Mesodermal cell (in vitro differentiated cells): Measurements from ENCODE around the gene LMF2.
"Not testable (repeated sequence)": the region's sequence is repeated elsewhere in the genome, so short reads cannot be mapped to it uniquely, and the experiment has no call there.

Experiments
- H3K27ac ChIP-seq: 2 replicates; pipeline ENCODE4 v1.7.0; 2013; ENCODE audit warnings: mild to moderate bottlenecking, low read depth, low read length, moderate library complexity; ENCODE audit not compliant: severe bottlenecking
- H3K36me3 ChIP-seq: 2 replicates; pipeline ENCODE4 v1.7.1; 2013; ENCODE audit warnings: mild to moderate bottlenecking, low read length, moderate library complexity; ENCODE audit not compliant: control insufficient read depth, insufficient read depth
- H3K4me1 ChIP-seq: one replicate; pipeline ENCODE4 v1.7.1; 2013; ENCODE audit warnings: mild to moderate bottlenecking, low read length; ENCODE audit not compliant: insufficient read depth, control insufficient read depth, poor library complexity, severe bottlenecking
- H3K4me3 ChIP-seq: 2 replicates; pipeline ENCODE4 v1.7.0; 2013; ENCODE audit warnings: low read length, control low read depth, mild to moderate bottlenecking; ENCODE audit not compliant: insufficient read depth, poor library complexity, severe bottlenecking; ENCODE audit errors: extremely low read depth
- H3K9me3 ChIP-seq: 2 replicates; pipeline ENCODE4 v1.7.1; 2013; ENCODE audit warnings: mild to moderate bottlenecking, low read length, moderate library complexity; ENCODE audit not compliant: control insufficient read depth
- WGBS, 2 experiments: methylation state at CpG; one replicate each; pipeline ENCODE4 v1.1.5; 2013; ENCODE audit warnings: missing lambda C conversion rate in 2 of 2; ENCODE audit not compliant: insufficient coverage in 2 of 2; 5-methylcytosine and 5-hydroxymethylcytosine counted together

The LMF2 gene

DNA sequence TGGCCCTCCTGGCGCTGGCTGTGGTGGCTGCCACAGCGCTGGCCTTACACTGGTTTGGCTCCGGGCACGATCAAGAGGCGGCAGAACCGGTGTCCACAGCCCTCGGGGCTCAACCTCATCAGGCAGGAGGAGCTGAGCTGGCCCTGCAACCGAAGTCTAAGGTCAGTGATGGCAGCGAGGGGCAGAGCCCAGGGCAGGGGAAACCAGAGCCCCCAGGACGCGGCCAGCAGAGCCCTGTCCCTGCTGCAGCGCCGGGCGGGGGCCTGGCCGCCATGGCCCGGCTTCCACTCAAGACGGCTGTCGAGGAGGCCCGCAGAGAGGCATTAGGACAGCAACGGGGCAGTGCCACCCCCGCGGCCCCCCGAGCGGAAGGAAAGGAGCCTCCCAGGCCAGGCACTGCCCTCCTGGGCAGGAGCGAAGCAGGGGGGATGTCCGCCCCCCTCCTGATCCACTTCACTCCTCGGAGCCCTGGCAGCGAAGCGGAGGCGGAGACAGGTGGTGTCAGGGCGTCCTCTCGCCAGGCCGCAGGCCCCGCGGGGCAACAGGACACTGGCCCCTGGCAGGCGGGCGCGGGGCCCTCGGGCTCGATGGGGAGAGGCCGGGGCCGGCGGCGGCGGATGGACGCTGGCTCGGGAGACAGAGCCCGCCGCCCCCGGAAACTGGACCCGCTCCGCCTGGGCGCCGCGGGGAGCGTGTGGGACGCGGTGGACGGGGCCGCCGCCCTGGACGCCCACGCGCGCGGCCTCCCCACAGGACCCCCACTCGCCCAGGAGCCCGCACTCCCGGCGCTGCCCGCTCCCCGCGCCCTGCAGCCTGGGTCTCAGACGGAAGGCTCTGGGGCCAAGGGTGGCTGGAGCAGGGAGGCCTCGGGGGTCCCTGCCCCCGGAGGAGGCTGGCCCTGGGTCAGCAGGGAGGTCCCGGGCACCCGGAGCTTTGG lies 39.1 kb upstream of the LMF2 start:
- no peak overlapping the region for H3K27ac ChIP-seq
- WGBS, 2 experiments: 96 to 97% methylated on average over 64 to 78 of the region's 78 CpGs
- H3K9me3 ChIP-seq: no peaks in the 10 kb centered on the region
- H3K4me3 ChIP-seq: no peak overlapping the region
- no peaks in the 10 kb centered on the region for H3K36me3 ChIP-seq
- peaks cover 5% of the 10 kb centered on the region for H3K4me1 ChIP-seq

GRCh38 chr22:50545522-50546325 lies 38.2 kb upstream of the LMF2 start, which contains the start of gene KLHDC7B:
Gene KLHDC7B, plus strand, starts transcription at chr22:50545899. Its CDS starts 345 bp downstream, at chr22:50546244.
- no peaks in the 10 kb centered on the region for H3K36me3 ChIP-seq
- H3K4me3 ChIP-seq: no peak within 1 kb of the TSS
- 85 to 94% methylated on average over 7 to 9 of the region's 10 CpGs for WGBS, 2 experiments
- H3K9me3 ChIP-seq: no peaks in the 10 kb centered on the region
- no peak within 1 kb of the TSS for H3K27ac ChIP-seq
- H3K4me1 ChIP-seq: peaks cover 5% of the 10 kb centered on the region

GRCh38 chr22:50544746-50545253 lies 37.3 kb upstream of the LMF2 start:
- H3K4me1 ChIP-seq: peaks cover 5% of the 10 kb centered on the region
- 88 to 92% methylated on average over 4 of the region's 5 CpGs for WGBS, 2 experiments
- H3K36me3 ChIP-seq: no peaks in the 10 kb centered on the region
- no peak overlapping the region for H3K4me3 ChIP-seq
- H3K9me3 ChIP-seq: no peaks in the 10 kb centered on the region
- no peak overlapping the region for H3K27ac ChIP-seq

DNA sequence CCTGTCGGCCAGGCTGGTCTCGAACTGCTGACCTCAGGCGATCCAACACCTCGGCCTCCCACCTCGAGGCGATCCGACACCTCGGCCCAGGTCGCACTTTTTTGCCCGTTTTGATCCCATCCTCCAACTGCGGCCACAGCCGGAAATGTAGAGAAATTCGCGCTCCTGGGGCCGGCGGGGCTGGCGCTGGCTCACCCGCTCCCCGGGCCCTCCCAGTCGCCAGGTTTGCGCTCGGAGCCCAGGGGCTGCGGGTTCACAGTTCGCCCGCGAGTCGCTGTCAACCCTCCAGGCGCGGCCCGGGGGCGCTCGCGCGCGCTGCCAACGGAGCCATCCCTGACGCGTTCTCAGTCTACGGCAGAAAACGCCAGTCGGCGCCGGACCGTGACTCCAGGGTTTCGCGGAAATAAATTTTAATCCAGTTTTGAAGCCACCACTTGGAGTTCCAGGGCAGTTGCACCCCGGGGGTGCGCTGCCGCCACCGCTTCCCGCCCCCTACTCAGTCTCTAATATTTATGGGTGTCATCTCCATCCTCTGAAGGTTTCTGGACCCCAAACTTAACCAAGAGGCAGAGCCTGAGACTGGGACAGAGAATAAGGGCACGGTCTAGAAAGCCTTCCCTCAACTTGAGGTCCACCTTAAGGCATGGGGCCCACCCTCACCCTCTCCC lies 36.7 kb upstream of the LMF2 start:
- H3K9me3 ChIP-seq: no peaks in the 10 kb centered on the region
- no peak overlapping the region for H3K27ac ChIP-seq
- no peak overlapping the region for H3K4me3 ChIP-seq
- H3K4me1 ChIP-seq: peaks cover 5% of the 10 kb centered on the region
- WGBS, 2 experiments: 7 to 8% methylated on average over 38 to 47 of the region's 52 CpGs
- H3K36me3 ChIP-seq: no peaks in the 10 kb centered on the region

DNA sequence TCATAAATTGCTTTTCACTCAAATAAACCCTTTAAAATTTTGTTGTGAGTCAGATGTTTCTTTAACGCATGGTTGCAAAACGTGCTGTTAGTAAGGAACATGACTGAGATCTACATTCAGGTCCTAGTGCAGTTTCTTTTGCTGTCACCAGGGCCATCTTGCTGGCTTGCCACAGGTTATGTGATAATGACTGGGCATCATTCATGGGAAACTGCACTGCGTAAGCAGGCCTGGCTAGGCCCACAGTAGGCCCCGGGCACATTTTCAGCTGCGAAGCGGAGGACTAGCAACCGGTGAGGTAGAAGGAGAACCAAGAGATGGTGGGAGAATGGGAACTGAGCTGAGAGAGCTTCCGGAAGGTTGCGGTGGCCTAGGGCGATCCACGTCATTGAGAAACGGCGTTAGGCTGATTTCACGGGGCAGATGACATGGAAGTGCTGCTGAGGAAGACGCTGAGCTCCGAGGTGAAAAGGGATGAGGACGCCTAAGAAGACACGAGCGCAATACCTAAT lies 35.0 kb upstream of the LMF2 start:
- Histone ChIP-seq H3K4me3 (no peak overlapping the region), H3K9me3 (no peaks in the 10 kb centered on the region), H3K4me1 (peaks cover 5% of the 10 kb centered on the region), H3K36me3 (no peaks in the 10 kb centered on the region), H3K27ac (no peak overlapping the region)
- WGBS, 2 experiments: 93 to 98% methylated on average over 16 of the region's 19 CpGs

- H3K27ac ChIP-seq, H3K4me3 ChIP-seq, H3K9me3 ChIP-seq, H3K4me1 ChIP-seq, H3K36me3 ChIP-seq: not testable (repeated sequence)
- 90 to 96% methylated on average over 3 to 5 of the region's 5 CpGs for WGBS, 2 experiments
Measured at GRCh38 chr22:50541667-50542026, 34.1 kb upstream of the LMF2 start.

DNA sequence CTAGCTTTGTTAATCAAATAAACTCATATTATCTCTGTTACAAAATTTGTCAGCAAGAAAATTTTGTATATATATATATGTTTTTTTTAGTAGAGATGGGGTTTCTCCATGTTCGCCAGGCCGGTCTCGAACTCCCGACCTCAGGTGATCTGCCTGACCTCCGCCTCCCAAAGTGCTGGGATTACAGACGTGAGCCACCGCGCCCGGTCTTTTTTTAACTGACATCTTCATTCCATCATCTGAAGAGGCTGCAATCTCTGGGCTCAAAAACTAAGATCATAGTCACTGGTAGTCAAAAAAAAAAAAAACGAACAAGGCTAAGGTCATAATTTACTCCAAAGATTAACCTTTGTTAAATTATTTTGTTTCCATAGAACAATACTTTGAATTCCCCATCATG lies 32.9 kb upstream of the LMF2 start:
- peaks cover 4% of the 10 kb centered on the region for H3K4me1 ChIP-seq
- H3K27ac ChIP-seq: no peak overlapping the region

GRCh38 chr22:50537765-50538164 lies 30.3 kb upstream of the LMF2 start:
- Histone ChIP-seq H3K4me3 (no peak overlapping the region), H3K27ac (no peak overlapping the region), H3K36me3 (no peaks in the 10 kb centered on the region), H3K9me3 (no peaks in the 10 kb centered on the region), H3K4me1 (no peaks in the 10 kb centered on the region)
- 90 to 94% methylated on average over 9 to 13 of the region's 13 CpGs for WGBS, 2 experiments

More for the DNA sequence above, 32.9 kb upstream of the LMF2 start:
- H3K9me3 ChIP-seq: no peaks in the 10 kb centered on the region
- 84 to 91% methylated on average over 9 of the region's 10 CpGs for WGBS, 2 experiments
- no peak overlapping the region for H3K4me3 ChIP-seq
- H3K36me3 ChIP-seq: no peaks in the 10 kb centered on the region

DNA sequence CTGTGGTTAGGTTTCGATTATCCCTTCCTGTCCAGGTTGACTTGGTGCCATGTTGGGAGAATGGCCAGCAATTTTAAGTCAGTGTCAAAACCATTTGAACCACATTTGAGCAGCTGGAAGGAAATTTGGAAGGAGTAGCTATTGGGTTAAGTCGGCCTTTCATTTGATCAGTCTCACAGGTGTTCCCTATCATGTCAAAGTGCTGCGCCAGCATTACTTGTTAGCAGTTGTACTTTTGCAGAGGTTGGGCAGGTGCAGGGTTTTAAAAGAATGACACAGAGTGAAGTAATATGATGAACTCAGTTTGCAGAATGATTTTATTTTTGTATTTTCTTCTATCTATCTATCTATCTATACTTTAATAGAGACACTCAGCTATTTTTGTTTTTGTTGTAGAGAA lies 28.7 kb upstream of the LMF2 start:
- Histone ChIP-seq H3K9me3 (no peaks in the 10 kb centered on the region), H3K4me1 (peaks cover 3% of the 10 kb centered on the region), H3K4me3 (no peak overlapping the region), H3K27ac (no peak overlapping the region), H3K36me3 (no peaks in the 10 kb centered on the region)
- WGBS, 2 experiments: 94% methylated on average over 3 of the region's 3 CpGs

- Histone ChIP-seq H3K4me1 (peaks cover 6% of the 10 kb centered on the region), H3K9me3 (no peaks in the 10 kb centered on the region), H3K36me3 (no peaks in the 10 kb centered on the region), H3K4me3 (no peak overlapping the region), H3K27ac (no peak overlapping the region)
- WGBS, 2 experiments: 93 to 94% methylated on average over 3 to 5 of the region's 8 CpGs
Measured at GRCh38 chr22:50535113-50535512, 27.6 kb upstream of the LMF2 start.
